CD4-positive, alpha-beta memory T cell (primary cell): ENCODE data around the gene MYH4. TPM values are rescaled to one million over a fixed set of nuclear protein-coding genes. Genes with fewer than 3 reads are reported as not detected.

Experiments used
- CTCF ChIA-PET: fragments of 350-600 bp; sonication (Branson Sonifier 250); formaldehyde crosslinking; loops from one replicate; lab custom pipeline; 2021; ENCODE audit warnings: inconsistent platforms; ENCODE audit not compliant: partially characterized antibody; lab: Charles Lee
- POLR2A ChIA-PET: fragments of 350-600 bp; sonication (Branson Sonifier 250); formaldehyde crosslinking; loops from one replicate; lab custom pipeline; 2021; ENCODE audit not compliant: partially characterized antibody; lab: Charles Lee
- DNase-seq, 5 donors: peaks; one replicate each; pipeline versions ENCODE4 v3.0.0 to v3.0.0-alpha.2; 2020 to 2022; ENCODE audit warnings: mixed read lengths in 1 of 5
- H3K27ac ChIP-seq: one replicate; pipeline ENCODE4 v1.7.0; 2013; ENCODE audit warnings: low read depth, low read length
- H3K27me3 ChIP-seq: 2 replicates; pipeline ENCODE4 v1.7.0; 2013; ENCODE audit warnings: mild to moderate bottlenecking, low read length, moderate library complexity; ENCODE audit not compliant: insufficient read depth
- H3K36me3 ChIP-seq: 2 replicates; pipeline ENCODE4 v1.7.0; 2013; ENCODE audit warnings: mild to moderate bottlenecking, low read length, moderate library complexity; ENCODE audit not compliant: insufficient read depth
- H3K4me1 ChIP-seq: 2 replicates; pipeline ENCODE4 v1.7.0; 2013; ENCODE audit warnings: mild to moderate bottlenecking, low read length, moderate library complexity; ENCODE audit not compliant: insufficient read depth
- H3K4me3 ChIP-seq, 2 donors: one replicate each; pipeline ENCODE4 v1.7.0; 2013; ENCODE audit warnings: low read length in 2 of 2, mild to moderate bottlenecking in 1 of 2
- H3K9me3 ChIP-seq, 2 donors: one replicate each; pipeline ENCODE4 v1.7.0; 2013; ENCODE audit warnings: low read length in 2 of 2, control low read depth in 1 of 2; ENCODE audit not compliant: control insufficient read depth in 1 of 2
- H3K27ac Mint-ChIP-seq, 7 donors: one replicate each; pipeline ENCODE4 v1.8.0; 2020 to 2021; ENCODE audit warnings: mixed read lengths in 7 of 7, mild to moderate bottlenecking in 6 of 7, inconsistent platforms in 3 of 7, moderate library complexity in 3 of 7
- H3K27me3 Mint-ChIP-seq, 2 donors: one replicate each; pipeline ENCODE4 v1.8.0; 2020 to 2021; ENCODE audit warnings: mixed read lengths in 2 of 2
- H3K36me3 Mint-ChIP-seq, 2 donors: one replicate each; pipeline ENCODE4 v1.8.0; 2020 to 2021; ENCODE audit warnings: mixed read lengths in 2 of 2, inconsistent platforms in 1 of 2, mild to moderate bottlenecking in 1 of 2
- H3K4me1 Mint-ChIP-seq, 4 donors: one replicate each; pipeline ENCODE4 v1.8.0; 2020 to 2021; ENCODE audit warnings: mixed read lengths in 4 of 4, mild to moderate bottlenecking in 1 of 4
- H3K4me3 Mint-ChIP-seq, 8 donors: one replicate each; pipeline ENCODE4 v1.8.0; 2020 to 2021; ENCODE audit warnings: mixed read lengths in 8 of 8, mild to moderate bottlenecking in 7 of 8, moderate library complexity in 6 of 8, inconsistent platforms in 3 of 8
- H3K9me3 Mint-ChIP-seq, 8 donors: one replicate each; pipeline ENCODE4 v1.8.0; 2020 to 2021; ENCODE audit warnings: mixed read lengths in 8 of 8, mild to moderate bottlenecking in 5 of 8, inconsistent platforms in 3 of 8, moderate library complexity in 1 of 8
- intact Hi-C: fragments of 100-400 bp; cut with micrococcal nuclease; formaldehyde crosslinking; loops from one replicate; pipeline ENCODE4 v1.15.1; 2023
- polyA plus RNA-seq, 2 donors: library from polyadenylated mRNA; unstranded; fragments of 300-500 nt; fragmentation: Illumina TruSeq; gene quantifications; one replicate each; pipeline ENCODE4 v1.2.3, GENCODE V29; 2021
- total RNA-seq, 2 experiments: library from RNA; stranded (reverse); gene quantifications; one replicate each; pipeline ENCODE4 v1.2.3, GENCODE V29; 2021

The MYH4 gene
- total RNA-seq (not detected), polyA plus RNA-seq (not detected)

- H3K4me1 Mint-ChIP-seq: no peaks in the 10 kb centered on the region
These were observed at the start of gene MYH4 for GRCh38 chr17:10469459-10469858. Gene MYH4 (minus strand): TSS chr17:10469559. CDS start chr17:10466745, 2,814 bp downstream.

GRCh38 chr17:10518271-10519037 lies 49.1 kb upstream of the MYH4 start, which contains the start of gene MYH1:
Gene MYH1 (minus strand): TSS chr17:10518542. CDS start chr17:10516642, 1,900 bp downstream.
- no peak for DNase-seq
- Histone ChIP-seq H3K4me1 (no peaks in the 10 kb centered on the region), H3K27ac (no peak within 1 kb of the TSS), H3K4me3 (no peak within 1 kb of the TSS), H3K9me3 (no peaks in the 10 kb centered on the region), H3K27me3 (no peaks in the 10 kb centered on the region), H3K36me3 (no peaks in the 10 kb centered on the region)
- no peak within 1 kb of the TSS for H3K27ac Mint-ChIP-seq
- H3K4me1 Mint-ChIP-seq: no peaks in the 10 kb centered on the region
- CTCF ChIA-PET: no interaction called here
- intact Hi-C loops: no loop called here
- peaks cover 0 to 5% (median under 1%) of the 10 kb centered on the region in 8 donors for H3K9me3 Mint-ChIP-seq
- H3K36me3 Mint-ChIP-seq: no peaks in the 10 kb centered on the region
- H3K27me3 Mint-ChIP-seq: peaks cover 2 to 5% of the 10 kb centered on the region in 2 donors
- POLR2A ChIA-PET: no interaction called here
- no peak within 1 kb of the TSS for H3K4me3 Mint-ChIP-seq

More at GRCh38 chr17:10469459-10469858, at the start of gene MYH4:
- no peaks in the 10 kb centered on the region for H3K9me3 Mint-ChIP-seq
- Histone ChIP-seq H3K27me3 (no peaks in the 10 kb centered on the region), H3K4me3 (no peak within 1 kb of the TSS), H3K4me1 (no peaks in the 10 kb centered on the region), H3K36me3 (no peaks in the 10 kb centered on the region), H3K27ac (no peak within 1 kb of the TSS), H3K9me3 (no peaks in the 10 kb centered on the region)
- no peaks in the 10 kb centered on the region for H3K27me3 Mint-ChIP-seq
- intact Hi-C loops: no loop called here
- DNase-seq: no peak
- no peaks in the 10 kb centered on the region for H3K36me3 Mint-ChIP-seq
- ChIA-PET POLR2A (no interaction called here), CTCF (no interaction called here)
- no peak within 1 kb of the TSS for H3K27ac Mint-ChIP-seq
- no peak within 1 kb of the TSS for H3K4me3 Mint-ChIP-seq

- Histone ChIP-seq H3K4me1 (no peaks in the 10 kb centered on the region), H3K36me3 (no peaks in the 10 kb centered on the region), H3K27me3 (no peaks in the 10 kb centered on the region), H3K9me3 (no peaks in the 10 kb centered on the region), H3K27ac (no peak overlapping the region), H3K4me3 (no peak overlapping the region)
- H3K27ac Mint-ChIP-seq: no peak overlapping the region
- peaks cover 2 to 5% of the 10 kb centered on the region in 2 donors for H3K27me3 Mint-ChIP-seq
- H3K4me3 Mint-ChIP-seq: no peak overlapping the region
- DNase-seq: no peak
- H3K9me3 Mint-ChIP-seq: no peaks in the 10 kb centered on the region
- ChIA-PET CTCF (no interaction called here), POLR2A (no interaction called here)
- no peaks in the 10 kb centered on the region for H3K36me3 Mint-ChIP-seq
- intact Hi-C loops: no loop called here
- H3K4me1 Mint-ChIP-seq: no peaks in the 10 kb centered on the region
These were observed 47.3 kb upstream of the MYH4 start for GRCh38 chr17:10516638-10517037.

- no peak overlapping the region for H3K4me3 ChIP-seq
- H3K4me1 ChIP-seq: no peaks in the 10 kb centered on the region
- no peak overlapping the region for H3K27ac ChIP-seq
- no peaks in the 10 kb centered on the region for H3K9me3 ChIP-seq
- DNase-seq: no peak
- Mint-ChIP-seq H3K36me3 (no peaks in the 10 kb centered on the region), H3K27ac (no peak overlapping the region), H3K27me3 (peaks cover 2 to 5% of the 10 kb centered on the region in 2 donors), H3K9me3 (no peaks in the 10 kb centered on the region), H3K4me1 (no peaks in the 10 kb centered on the region), H3K4me3 (no peak overlapping the region)
- H3K27me3 ChIP-seq: no peaks in the 10 kb centered on the region
- intact Hi-C loops: no loop called here
- POLR2A ChIA-PET: no interaction called here
- CTCF ChIA-PET: no interaction called here
- no peaks in the 10 kb centered on the region for H3K36me3 ChIP-seq
These were observed 46.7 kb upstream of the MYH4 start for GRCh38 chr17:10516065-10516464.

GRCh38 chr17:10513299-10514067 lies 44.1 kb upstream of the MYH4 start:
- H3K4me1 ChIP-seq: no peaks in the 10 kb centered on the region
- no peaks in the 10 kb centered on the region for H3K9me3 Mint-ChIP-seq
- no peaks in the 10 kb centered on the region for H3K36me3 ChIP-seq
- H3K27me3 Mint-ChIP-seq: peaks cover 0 to 2% of the 10 kb centered on the region in 2 donors
- H3K4me3 ChIP-seq: no peak overlapping the region
- no peaks in the 10 kb centered on the region for H3K36me3 Mint-ChIP-seq
- no peaks in the 10 kb centered on the region for H3K27me3 ChIP-seq
- no peak overlapping the region for H3K27ac ChIP-seq
- no peak overlapping the region for H3K27ac Mint-ChIP-seq
- POLR2A ChIA-PET: no interaction called here
- no peak for DNase-seq
- CTCF ChIA-PET: no interaction called here
- no peaks in the 10 kb centered on the region for H3K9me3 ChIP-seq
- intact Hi-C loops: no loop called here
- H3K4me3 Mint-ChIP-seq: no peak overlapping the region
- no peaks in the 10 kb centered on the region for H3K4me1 Mint-ChIP-seq

- ChIA-PET POLR2A (no interaction called here), CTCF (no interaction called here)
- DNase-seq: no peak
- H3K4me3 Mint-ChIP-seq: no peak overlapping the region
- no peaks in the 10 kb centered on the region for H3K27me3 ChIP-seq
- H3K4me3 ChIP-seq: no peak overlapping the region
- intact Hi-C loops: no loop called here
- no peaks in the 10 kb centered on the region for H3K9me3 Mint-ChIP-seq
- no peaks in the 10 kb centered on the region for H3K36me3 Mint-ChIP-seq
- H3K36me3 ChIP-seq: no peaks in the 10 kb centered on the region
- H3K4me1 Mint-ChIP-seq: no peaks in the 10 kb centered on the region
- no peak overlapping the region for H3K27ac Mint-ChIP-seq
- H3K9me3 ChIP-seq: no peaks in the 10 kb centered on the region
- H3K27me3 Mint-ChIP-seq: peaks cover 0 to 2% of the 10 kb centered on the region in 2 donors
- H3K4me1 ChIP-seq: no peaks in the 10 kb centered on the region
- no peak overlapping the region for H3K27ac ChIP-seq
These were observed 43.5 kb upstream of the MYH4 start for GRCh38 chr17:10512856-10513255.

- CTCF ChIA-PET: no interaction called here
- no peak overlapping the region for H3K4me3 Mint-ChIP-seq
- no peaks in the 10 kb centered on the region for H3K4me1 Mint-ChIP-seq
- Histone ChIP-seq H3K36me3 (no peaks in the 10 kb centered on the region), H3K9me3 (no peaks in the 10 kb centered on the region), H3K27ac (no peak overlapping the region), H3K4me1 (no peaks in the 10 kb centered on the region), H3K4me3 (no peak overlapping the region), H3K27me3 (no peaks in the 10 kb centered on the region)
- H3K27me3 Mint-ChIP-seq: peaks cover 0 to 2% of the 10 kb centered on the region in 2 donors
- DNase-seq: no peak
- H3K36me3 Mint-ChIP-seq: no peaks in the 10 kb centered on the region
- peaks cover 0 to 7% (median under 1%) of the 10 kb centered on the region in 8 donors for H3K9me3 Mint-ChIP-seq
- POLR2A ChIA-PET: no interaction called here
- no peak overlapping the region for H3K27ac Mint-ChIP-seq
- intact Hi-C loops: no loop called here
These were observed 30.6 kb upstream of the MYH4 start for GRCh38 chr17:10499950-10500349.
